Measurements from ENCODE around the gene CTDSPL. TPM values are rescaled to one million over a fixed set of nuclear protein-coding genes. Genes with fewer than 3 reads are reported as not detected.

The CTDSPL gene
- total RNA-seq, 4 donors from 2014 or later: 39.8 to 105 (median 56.2) TPM

DNA sequence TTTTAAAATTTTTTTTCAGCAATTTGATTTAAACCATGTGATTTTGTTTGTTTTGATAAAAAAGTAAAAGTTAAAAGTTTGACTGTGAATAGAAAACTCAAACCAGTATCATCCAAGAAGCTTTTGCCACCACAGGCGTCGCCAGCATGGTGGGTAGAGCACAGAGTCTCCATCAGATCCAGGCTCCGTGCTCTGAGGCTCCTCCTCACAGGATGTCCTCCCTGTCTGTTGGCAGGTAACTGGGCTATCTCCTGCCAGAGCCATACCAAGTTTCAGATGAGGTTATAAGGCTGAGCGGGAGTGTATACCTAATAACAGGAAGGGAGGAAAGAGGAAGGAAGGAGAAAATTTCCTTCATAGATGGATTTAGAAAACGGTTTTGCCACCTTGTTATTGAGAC is 28.8 kb downstream of the CTDSPL start:
- H3K4me1 ChIP-seq: peaks cover 10 to 40% (median 21%) of the 10 kb centered on the region in 4 donors
- H3K27me3 ChIP-seq: no peaks in the 10 kb centered on the region
- in situ Hi-C loops (cut with MboI; ENCODE audit: low pct_ligation_motif_present in 1 of 4, low pct_unique_long_range_greater_than_20kb in 1 of 4, low sequenced_read_pairs in 3 of 4): no loop called here
- H3K27ac ChIP-seq: peak overlapping the region in 2 of 4 donors; percentile 6 to 21
- no peak for DNase-seq
- 80 to 91% methylated on average over 4 to 5 of the region's 5 CpGs for WGBS, 2 donors (ENCODE audit: low coverage in 1 of 2)
- TF ChIP-seq EP300 (IDR thresholded peaks at IDR 0.05; ENCODE audit: low read depth) (no peak), POLR2AphosphoS5 (IDR thresholded peaks at IDR 0.05) (no peak), POLR2A (IDR thresholded peaks at IDR 0.05) (no peak)
- TF ChIP-seq, protein P1, sequence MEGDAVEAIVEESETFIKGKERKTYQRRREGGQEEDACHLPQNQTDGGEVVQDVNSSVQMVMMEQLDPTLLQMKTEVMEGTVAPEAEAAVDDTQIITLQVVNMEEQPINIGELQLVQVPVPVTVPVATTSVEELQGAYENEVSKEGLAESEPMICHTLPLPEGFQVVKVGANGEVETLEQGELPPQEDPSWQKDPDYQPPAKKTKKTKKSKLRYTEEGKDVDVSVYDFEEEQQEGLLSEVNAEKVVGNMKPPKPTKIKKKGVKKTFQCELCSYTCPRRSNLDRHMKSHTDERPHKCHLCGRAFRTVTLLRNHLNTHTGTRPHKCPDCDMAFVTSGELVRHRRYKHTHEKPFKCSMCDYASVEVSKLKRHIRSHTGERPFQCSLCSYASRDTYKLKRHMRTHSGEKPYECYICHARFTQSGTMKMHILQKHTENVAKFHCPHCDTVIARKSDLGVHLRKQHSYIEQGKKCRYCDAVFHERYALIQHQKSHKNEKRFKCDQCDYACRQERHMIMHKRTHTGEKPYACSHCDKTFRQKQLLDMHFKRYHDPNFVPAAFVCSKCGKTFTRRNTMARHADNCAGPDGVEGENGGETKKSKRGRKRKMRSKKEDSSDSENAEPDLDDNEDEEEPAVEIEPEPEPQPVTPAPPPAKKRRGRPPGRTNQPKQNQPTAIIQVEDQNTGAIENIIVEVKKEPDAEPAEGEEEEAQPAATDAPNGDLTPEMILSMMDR (IDR thresholded peaks at IDR 0.05): no peak
- intact Hi-C loops (cut with DNase I; ENCODE audit: low total_unique reads): no loop called here
- no peaks in the 10 kb centered on the region for H3K9me3 ChIP-seq
- no peaks in the 10 kb centered on the region for H3K36me3 ChIP-seq
- H3K4me3 ChIP-seq: no peak overlapping the region

DNA sequence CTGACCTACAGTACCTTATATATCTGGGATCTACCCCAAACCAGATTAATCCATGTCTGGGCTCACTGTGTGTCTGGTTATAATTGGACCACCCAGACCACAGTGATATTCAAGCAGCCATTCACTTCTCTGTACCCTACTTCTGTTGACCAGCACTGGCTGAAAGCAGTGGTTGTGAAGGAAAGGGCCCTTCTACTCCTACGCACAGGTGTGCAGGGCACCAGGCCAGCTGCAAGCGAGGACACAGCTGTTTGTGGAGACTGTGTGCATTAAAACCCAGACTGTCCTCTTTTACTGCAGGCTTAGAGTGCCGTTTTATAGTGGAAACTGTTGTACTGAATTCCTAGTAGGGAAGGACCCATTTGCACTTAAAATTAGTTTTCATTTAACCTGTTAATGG is 29.5 kb downstream of the CTDSPL start:
- DNase-seq: peak; percentile 44
- in situ Hi-C loops (cut with MboI; ENCODE audit: low pct_ligation_motif_present in 1 of 4, low pct_unique_long_range_greater_than_20kb in 1 of 4, low sequenced_read_pairs in 3 of 4) (no loop called here), intact Hi-C loops (cut with DNase I; ENCODE audit: low total_unique reads) (no loop called here)
- Histone ChIP-seq H3K9me3 (no peaks in the 10 kb centered on the region), H3K27me3 (no peaks in the 10 kb centered on the region), H3K4me3 (no peak overlapping the region), H3K27ac (peak overlapping the region in 1 of 4 donors; percentile 29), H3K36me3 (no peaks in the 10 kb centered on the region), H3K4me1 (peaks cover 10 to 38% (median 19%) of the 10 kb centered on the region in 4 donors)
- TF ChIP-seq POLR2A (IDR thresholded peaks at IDR 0.05) (no peak), POLR2AphosphoS5 (IDR thresholded peaks at IDR 0.05) (no peak), EP300 (IDR thresholded peaks at IDR 0.05; ENCODE audit: low read depth) (no peak)
- TF ChIP-seq, protein P1 (IDR thresholded peaks at IDR 0.05): no peak
- WGBS, 2 donors (ENCODE audit: low coverage in 1 of 2): 33 to 80% methylated on average over 2 to 3 of the region's 3 CpGs

DNA sequence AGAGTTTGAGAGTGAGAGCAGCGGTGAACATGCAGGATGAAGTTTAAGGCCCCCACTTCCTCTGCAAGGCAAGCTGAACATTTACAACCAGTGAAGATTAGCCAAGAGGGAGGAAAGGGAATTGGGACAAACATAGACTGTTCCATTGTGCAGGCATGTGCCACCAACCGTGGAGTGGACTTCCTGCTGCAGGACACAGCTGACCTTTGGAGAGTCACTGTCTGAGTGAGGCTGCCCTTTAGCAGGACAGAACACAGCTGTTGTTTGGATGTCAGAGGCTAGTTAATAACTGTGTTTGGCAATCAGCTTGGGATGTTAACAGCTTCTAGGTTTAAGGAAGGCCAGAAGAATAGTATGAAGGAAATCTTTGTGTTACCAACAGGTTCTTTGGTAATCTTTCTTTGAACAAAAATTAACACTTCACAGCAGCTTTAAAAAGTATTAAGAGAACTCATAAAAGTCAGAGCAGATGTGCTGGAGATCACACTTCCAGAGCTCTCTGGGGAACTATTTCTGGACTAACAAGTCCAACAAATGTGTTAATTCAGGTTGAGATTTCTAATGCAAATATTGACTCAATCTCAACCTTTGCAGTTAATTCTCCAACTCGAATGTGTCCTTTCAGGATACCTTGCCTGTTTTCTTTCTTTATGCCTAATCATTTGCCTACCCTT is 31.4 kb downstream of the CTDSPL start:
- Histone ChIP-seq H3K27ac (peak overlapping the region; percentile 37 to 54 (median 52)), H3K36me3 (no peaks in the 10 kb centered on the region), H3K4me3 (no peak overlapping the region), H3K9me3 (no peaks in the 10 kb centered on the region), H3K4me1 (peaks cover 10 to 42% (median 17%) of the 10 kb centered on the region in 4 donors), H3K27me3 (no peaks in the 10 kb centered on the region)
- 14 to 25% methylated on average over 2 to 3 of the region's 3 CpGs for WGBS, 2 donors (ENCODE audit: low coverage in 1 of 2)
- in situ Hi-C loops (cut with MboI; ENCODE audit: low pct_ligation_motif_present in 1 of 4, low pct_unique_long_range_greater_than_20kb in 1 of 4, low sequenced_read_pairs in 3 of 4): no loop called here
- no peak for DNase-seq
- TF ChIP-seq POLR2AphosphoS5 (IDR thresholded peaks at IDR 0.05): peak in 2 of 3 donors; percentile 62 to 78
- no peak for TF ChIP-seq EP300 (IDR thresholded peaks at IDR 0.05; ENCODE audit: low read depth)
- TF ChIP-seq POLR2A (IDR thresholded peaks at IDR 0.05): no peak
- TF ChIP-seq, protein P1 (IDR thresholded peaks at IDR 0.05): no peak
- intact Hi-C loops (cut with DNase I; ENCODE audit: low total_unique reads): no loop called here

DNA sequence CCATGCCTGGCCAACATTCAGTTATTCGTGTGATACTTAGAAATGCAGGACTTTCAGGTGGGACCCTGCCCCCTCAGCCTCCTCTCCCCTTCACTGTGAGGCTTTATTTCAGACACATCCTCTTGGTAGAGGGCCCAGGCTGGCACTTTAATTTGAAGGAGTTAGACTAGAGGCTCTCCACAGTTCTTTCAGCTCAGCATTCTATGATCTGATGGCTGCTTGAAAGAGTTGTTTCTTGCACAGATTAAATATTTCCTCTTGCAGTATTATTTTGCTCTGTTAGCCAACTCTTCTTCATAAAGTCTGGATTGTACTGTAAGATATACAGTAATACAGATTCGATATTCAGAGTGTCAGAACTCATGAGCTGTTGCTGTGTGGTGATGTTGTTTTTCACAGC is 35.1 kb downstream of the CTDSPL start:
- Histone ChIP-seq H3K4me1 (peaks cover 10 to 51% (median 13%) of the 10 kb centered on the region in 4 donors), H3K27ac (peak overlapping the region in 1 of 4 donors; percentile 14), H3K9me3 (no peaks in the 10 kb centered on the region), H3K27me3 (no peaks in the 10 kb centered on the region), H3K4me3 (no peak overlapping the region), H3K36me3 (no peaks in the 10 kb centered on the region)
- DNase-seq: no peak
- WGBS, 2 donors (ENCODE audit: low coverage in 1 of 2): 69 to 83% methylated on average over 1 to 2 of the region's 2 CpGs
- intact Hi-C loops (cut with DNase I; ENCODE audit: low total_unique reads) (no loop called here), in situ Hi-C loops (cut with MboI; ENCODE audit: low pct_ligation_motif_present in 1 of 4, low pct_unique_long_range_greater_than_20kb in 1 of 4, low sequenced_read_pairs in 3 of 4) (no loop called here)
- TF ChIP-seq POLR2AphosphoS5 (IDR thresholded peaks at IDR 0.05) (no peak), EP300 (IDR thresholded peaks at IDR 0.05; ENCODE audit: low read depth) (no peak), POLR2A (IDR thresholded peaks at IDR 0.05) (no peak)
- TF ChIP-seq, protein P1 (IDR thresholded peaks at IDR 0.05): no peak
